Large intestine (tissue), 3 donors: Measurements from ENCODE around the gene NOX3. TPM values are rescaled to one million over a fixed set of nuclear protein-coding genes. Genes with fewer than 3 reads are reported as not detected.
"Not testable (repeated sequence)": the region's sequence is repeated elsewhere in the genome, so short reads cannot be mapped to it uniquely, and the experiment has no call there.

Source experiments
- DNase-seq, 2 donors: peaks; one replicate each; pipeline versions ENCODE4 v3.0.0 to v3.0.0-alpha.2; 2013
- H3K27ac ChIP-seq: one replicate; pipeline ENCODE4 v1.5.1; 2013; ENCODE audit warnings: low read length
- H3K27me3 ChIP-seq: 2 replicates; pipeline ENCODE4 v1.6.1; 2013; ENCODE audit warnings: low read length; ENCODE audit not compliant: control insufficient read depth, insufficient read depth
- H3K36me3 ChIP-seq: 2 replicates; pipeline ENCODE4 v1.6.1; 2013; ENCODE audit warnings: low read length; ENCODE audit not compliant: control insufficient read depth, insufficient read depth
- H3K4me1 ChIP-seq: one replicate; pipeline ENCODE4 v1.6.1; 2013; ENCODE audit warnings: low read length; ENCODE audit not compliant: control insufficient read depth, insufficient read depth
- H3K4me3 ChIP-seq: one replicate; pipeline ENCODE4 v1.5.1; 2013; ENCODE audit warnings: low read length
- H3K9me3 ChIP-seq: one replicate; pipeline ENCODE4 v1.6.1; 2013; ENCODE audit warnings: mild to moderate bottlenecking, low read depth, low read length, moderate library complexity; ENCODE audit not compliant: control insufficient read depth
- WGBS: methylation state at CpG from one replicate; pipeline ENCODE4 v1.1.5; 2013; ENCODE audit warnings: low lambda C conversion rate; ENCODE audit not compliant: insufficient coverage; 5-methylcytosine and 5-hydroxymethylcytosine counted together
- polyA plus RNA-seq: library from polyadenylated mRNA; unstranded; fragments of 120-200 nt; gene quantifications from one replicate; pipeline ENCODE4 v1.2.1, GENCODE V29; 2013

The NOX3 gene
- polyA plus RNA-seq, 1 donor, result not detected

GRCh38 chr6:155468543-155468942 is 12.9 kb upstream of the NOX3 start:
- DNase-seq, H3K4me3 ChIP-seq, H3K27ac ChIP-seq, H3K4me1 ChIP-seq, H3K9me3 ChIP-seq, H3K36me3 ChIP-seq, H3K27me3 ChIP-seq: not testable (repeated sequence)
- WGBS, result no CpG with 5 or more reads among the region's 3 CpGs

DNA sequence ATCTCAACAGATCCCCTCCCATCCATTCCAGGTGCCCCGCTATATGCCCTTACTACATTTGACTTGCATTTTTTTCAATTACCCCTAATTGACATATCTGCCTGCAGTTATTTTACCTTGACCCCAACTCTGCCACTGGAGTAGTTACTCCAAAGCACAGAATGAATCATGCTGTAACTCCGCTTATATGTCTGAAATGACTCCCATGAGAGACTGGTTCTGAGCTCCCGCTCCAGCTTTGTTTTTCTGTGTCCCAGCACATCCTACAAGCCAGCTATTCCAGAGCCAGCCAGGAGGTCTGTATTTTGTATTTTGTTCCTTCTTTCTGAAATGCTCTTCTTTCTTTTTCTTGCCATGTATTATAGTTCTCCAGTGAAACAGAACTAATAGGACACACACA is 10.9 kb upstream of the NOX3 start:
- WGBS, result 100% methylated on average over 2 of the region's 3 CpGs
- Histone ChIP-seq H3K4me1 (no peaks in the 10 kb centered on the region), H3K9me3 (no peaks in the 10 kb centered on the region), H3K4me3 (no peak overlapping the region), H3K27me3 (no peaks in the 10 kb centered on the region), H3K36me3 (no peaks in the 10 kb centered on the region), H3K27ac (no peak overlapping the region)
- no peak for DNase-seq

- DNase-seq, result no peak
These were observed 5.9 kb upstream of the NOX3 start for GRCh38 chr6:155461556-155461955.

GRCh38 chr6:155454471-155454870 is 1.2 kb downstream of the NOX3 start:
- DNase-seq, result no peak
- H3K9me3 ChIP-seq, result no peaks in the 10 kb centered on the region
- no peaks in the 10 kb centered on the region for H3K4me1 ChIP-seq
- no peak overlapping the region for H3K4me3 ChIP-seq
- WGBS, result 85% methylated on average over 2 of the region's 4 CpGs
- no peaks in the 10 kb centered on the region for H3K27me3 ChIP-seq
- H3K27ac ChIP-seq, result no peak overlapping the region
- no peaks in the 10 kb centered on the region for H3K36me3 ChIP-seq

More at GRCh38 chr6:155461556-155461955, 5.9 kb upstream of the NOX3 start:
- no peak overlapping the region for H3K4me3 ChIP-seq
- no peaks in the 10 kb centered on the region for H3K4me1 ChIP-seq
- no peaks in the 10 kb centered on the region for H3K27me3 ChIP-seq
- no CpG with 5 or more reads among the region's 6 CpGs for WGBS
- H3K36me3 ChIP-seq, result no peaks in the 10 kb centered on the region
- H3K9me3 ChIP-seq, result no peaks in the 10 kb centered on the region
- H3K27ac ChIP-seq, result no peak overlapping the region

GRCh38 chr6:155454008-155454407 is 1.6 kb downstream of the NOX3 start:
- H3K36me3 ChIP-seq, result no peaks in the 10 kb centered on the region
- H3K4me1 ChIP-seq, result no peaks in the 10 kb centered on the region
- WGBS, result 88% methylated on average over 1 of the region's 1 CpG
- H3K27ac ChIP-seq, result no peak overlapping the region
- no peak for DNase-seq
- no peaks in the 10 kb centered on the region for H3K9me3 ChIP-seq
- H3K4me3 ChIP-seq, result no peak overlapping the region
- H3K27me3 ChIP-seq, result no peaks in the 10 kb centered on the region

DNA sequence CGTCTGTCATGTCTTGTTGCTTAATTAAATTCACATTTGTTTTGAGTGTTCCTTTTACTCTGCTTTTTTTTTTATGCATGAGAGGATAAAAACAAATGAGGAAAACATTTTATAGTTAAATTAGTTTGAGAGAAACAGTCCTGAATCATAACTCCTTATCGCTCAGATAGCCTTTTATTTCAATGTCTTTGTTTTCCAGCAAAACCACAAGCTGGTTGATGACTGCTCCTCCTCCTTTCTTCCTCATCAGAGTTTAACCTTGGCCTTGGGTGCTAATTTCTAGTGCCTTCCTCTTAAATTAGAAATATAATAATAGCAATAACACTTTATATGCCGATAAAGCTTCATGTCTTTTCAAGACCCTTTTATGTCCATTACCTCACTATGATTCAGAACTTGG is 3.1 kb downstream of the NOX3 start:
- no peaks in the 10 kb centered on the region for H3K4me1 ChIP-seq
- H3K9me3 ChIP-seq, result no peaks in the 10 kb centered on the region
- WGBS, result 100% methylated on average over 3 of the region's 3 CpGs
- H3K27me3 ChIP-seq, result no peaks in the 10 kb centered on the region
- no peak overlapping the region for H3K27ac ChIP-seq
- no peaks in the 10 kb centered on the region for H3K36me3 ChIP-seq
- H3K4me3 ChIP-seq, result no peak overlapping the region
- no peak for DNase-seq

DNA sequence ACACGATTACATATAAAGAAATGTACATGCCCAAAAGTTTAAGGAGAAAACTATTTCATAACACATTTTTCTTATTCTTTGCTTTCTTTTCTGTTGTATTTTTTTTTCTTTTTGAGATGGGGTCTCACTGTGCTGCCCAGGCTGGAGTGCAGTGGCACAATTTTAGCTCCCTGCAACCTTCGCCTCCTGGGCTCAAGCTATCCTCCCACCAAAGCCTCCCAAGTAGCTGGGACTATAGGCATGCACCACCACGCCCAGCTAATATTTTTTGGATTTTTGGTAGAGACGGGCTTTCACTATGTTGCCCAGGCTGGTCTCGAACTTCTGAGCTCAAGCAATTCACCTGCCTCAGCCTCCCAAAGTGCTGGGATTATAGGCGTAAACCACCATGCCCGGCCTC is 4.1 kb downstream of the NOX3 start:
- not testable (repeated sequence) for H3K27me3 ChIP-seq, DNase-seq, H3K4me1 ChIP-seq, H3K9me3 ChIP-seq, H3K27ac ChIP-seq, H3K36me3 ChIP-seq, H3K4me3 ChIP-seq
- WGBS, result 100% methylated on average over 1 of the region's 7 CpGs

GRCh38 chr6:155450240-155450581 is 5.4 kb downstream of the NOX3 start:
- H3K9me3 ChIP-seq, result no peaks in the 10 kb centered on the region
- no peaks in the 10 kb centered on the region for H3K27me3 ChIP-seq
- DNase-seq, result no peak
- no peaks in the 10 kb centered on the region for H3K36me3 ChIP-seq
- WGBS, result no CpG with 5 or more reads among the region's 2 CpGs
- H3K4me3 ChIP-seq, result no peak overlapping the region
- no peak overlapping the region for H3K27ac ChIP-seq
- no peaks in the 10 kb centered on the region for H3K4me1 ChIP-seq

GRCh38 chr6:155449450-155450239 is 6.0 kb downstream of the NOX3 start:
- no peak overlapping the region for H3K4me3 ChIP-seq
- DNase-seq, result no peak
- 93% methylated on average over 3 of the region's 14 CpGs for WGBS

DNA sequence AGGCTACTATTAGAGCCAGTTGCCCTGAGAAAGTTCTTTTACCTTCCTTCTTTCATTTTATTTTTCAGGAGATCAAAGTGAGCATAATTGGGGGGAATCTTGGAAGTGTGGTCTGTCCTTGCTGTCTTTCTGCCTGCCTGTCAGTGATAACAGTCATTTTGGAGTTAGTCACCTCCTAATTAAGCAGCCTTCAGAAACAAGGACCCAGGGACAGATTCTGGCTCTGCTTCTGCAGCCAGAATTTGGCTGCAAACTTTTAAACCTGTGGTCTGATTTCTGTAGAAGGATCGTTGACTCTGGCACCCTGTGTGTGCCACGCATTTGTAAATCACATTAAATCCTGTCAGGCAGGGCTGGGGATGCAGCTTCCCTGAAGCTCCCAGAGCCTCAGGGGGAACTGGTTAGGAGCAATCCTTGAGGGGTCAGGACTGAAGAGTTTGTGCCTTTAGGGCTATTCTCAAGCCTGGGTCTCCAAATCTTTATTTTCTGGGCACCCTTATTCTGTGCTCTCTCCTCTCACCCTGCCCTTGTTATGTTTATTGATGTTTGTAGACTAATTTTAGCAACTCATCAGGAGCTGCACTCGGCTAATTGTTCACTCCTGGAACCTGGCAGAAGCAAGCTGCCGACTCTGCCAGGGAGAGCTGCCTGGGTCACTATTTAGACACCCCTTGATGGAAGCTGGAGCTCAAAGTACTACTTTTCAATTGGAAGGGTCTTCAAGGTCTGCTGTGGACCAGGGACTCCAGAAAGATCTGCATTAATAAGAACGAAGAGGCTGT is 6.8 kb downstream of the NOX3 start:
- DNase-seq, result no peak
- Histone ChIP-seq H3K27ac (no peak overlapping the region), H3K4me3 (no peak overlapping the region), H3K9me3 (no peaks in the 10 kb centered on the region), H3K36me3 (no peaks in the 10 kb centered on the region), H3K27me3 (no peaks in the 10 kb centered on the region), H3K4me1 (no peaks in the 10 kb centered on the region)
- 29% methylated on average over 1 of the region's 5 CpGs for WGBS

More at GRCh38 chr6:155449450-155450239, 6.0 kb downstream of the NOX3 start:
- Histone ChIP-seq H3K27me3 (no peaks in the 10 kb centered on the region), H3K36me3 (no peaks in the 10 kb centered on the region), H3K27ac (no peak overlapping the region), H3K9me3 (no peaks in the 10 kb centered on the region), H3K4me1 (no peaks in the 10 kb centered on the region)

GRCh38 chr6:155447949-155448348 is 7.7 kb downstream of the NOX3 start:
- Histone ChIP-seq H3K4me1 (no peaks in the 10 kb centered on the region), H3K4me3 (no peak overlapping the region), H3K27me3 (no peaks in the 10 kb centered on the region), H3K27ac (no peak overlapping the region), H3K36me3 (no peaks in the 10 kb centered on the region), H3K9me3 (no peaks in the 10 kb centered on the region)
- DNase-seq, result no peak
